Neutrophil (primary cell): Measurements from ENCODE around the gene ERN2.
"Not testable (repeated sequence)": the region's sequence is repeated elsewhere in the genome, so short reads cannot be mapped to it uniquely, and the experiment has no call there.

ENCODE experiments used
- H3K27ac ChIP-seq: fragments of 200-600 bp; sonication (generic); 2 replicates; pipeline ENCODE4 v1.5.1; 2016; ENCODE audit warnings: mild to moderate bottlenecking, moderate library complexity
- H3K27me3 ChIP-seq: fragments of 200-600 bp; sonication (generic); 2 replicates; pipeline ENCODE4 v1.6.0; 2016; ENCODE audit warnings: mild to moderate bottlenecking
- H3K36me3 ChIP-seq: fragments of 200-600 bp; sonication (generic); 2 replicates; pipeline ENCODE4 v1.5.1; 2017
- H3K4me1 ChIP-seq, 2 experiments: fragments of 200-600 bp in 1 of 2; sonication (generic) in 1 of 2; 1 replicate in 1 of 2; 2 replicates in 1 of 2; pipeline versions ENCODE4 v1.5.1 to v1.6.1; 2013 to 2016; ENCODE audit warnings: low read depth in 1 of 2, low read length in 1 of 2, mild to moderate bottlenecking in 1 of 2, moderate library complexity in 1 of 2; ENCODE audit not compliant: control insufficient read depth in 1 of 2, insufficient read depth in 1 of 2
- H3K4me3 ChIP-seq, 2 experiments: fragments of 200-600 bp in 1 of 2; sonication (generic) in 1 of 2; 1 replicate in 1 of 2; 2 replicates in 1 of 2; pipeline ENCODE4 v1.5.1; 2013 to 2016; ENCODE audit warnings: low read depth in 1 of 2, low read length in 1 of 2, mild to moderate bottlenecking in 1 of 2, moderate library complexity in 1 of 2
- H3K9me3 ChIP-seq: fragments of 200-600 bp; sonication (generic); 2 replicates; pipeline ENCODE4 v1.5.1; 2016
- TF ChIP-seq, protein P1 (sequence below): fragments of 200-600 bp; sonication (generic); IDR thresholded peaks from 2 replicates; pipeline ENCODE4 v1.5.1; 2016; ENCODE audit warnings: antibody characterized with exemption

ERN2 gene

DNA sequence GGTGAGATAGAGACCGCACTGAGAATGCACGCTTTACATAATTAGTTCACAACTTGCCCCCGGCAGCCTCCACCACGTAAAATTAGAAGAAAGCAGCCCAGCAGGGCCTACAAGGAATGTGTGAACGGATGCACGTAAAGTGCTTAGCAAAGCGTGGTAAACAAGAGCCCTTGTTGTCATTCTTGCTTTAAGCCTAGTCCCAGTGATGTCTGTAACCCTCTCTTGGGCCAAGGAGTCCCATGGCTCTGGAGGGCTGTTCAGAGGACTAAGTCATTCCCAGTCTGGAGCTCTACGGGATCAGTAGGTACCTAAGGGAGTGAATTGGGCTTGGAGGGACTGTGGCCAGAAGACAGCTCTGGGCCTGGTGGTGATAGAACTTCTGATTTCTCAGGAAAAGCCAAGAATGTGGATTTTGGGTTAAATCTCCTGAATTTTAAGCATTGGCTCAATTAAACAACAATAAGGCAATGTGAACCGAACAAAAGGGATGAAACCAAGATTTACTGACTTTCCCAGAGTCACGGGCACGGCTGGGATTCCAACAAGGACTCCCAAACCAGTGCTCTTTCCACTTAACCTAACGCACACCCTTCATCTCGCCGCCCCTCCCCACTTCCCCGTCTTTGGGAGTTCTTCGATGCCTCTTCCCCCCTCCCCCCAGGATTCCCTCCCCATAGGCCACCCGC lies 41.0 kb upstream of the ERN2 start:
- H3K9me3 ChIP-seq, result no peaks in the 10 kb centered on the region
- no peak overlapping the region for H3K4me3 ChIP-seq
- no peak overlapping the region for H3K27ac ChIP-seq
- no peaks in the 10 kb centered on the region for H3K36me3 ChIP-seq
- TF ChIP-seq, protein P1, sequence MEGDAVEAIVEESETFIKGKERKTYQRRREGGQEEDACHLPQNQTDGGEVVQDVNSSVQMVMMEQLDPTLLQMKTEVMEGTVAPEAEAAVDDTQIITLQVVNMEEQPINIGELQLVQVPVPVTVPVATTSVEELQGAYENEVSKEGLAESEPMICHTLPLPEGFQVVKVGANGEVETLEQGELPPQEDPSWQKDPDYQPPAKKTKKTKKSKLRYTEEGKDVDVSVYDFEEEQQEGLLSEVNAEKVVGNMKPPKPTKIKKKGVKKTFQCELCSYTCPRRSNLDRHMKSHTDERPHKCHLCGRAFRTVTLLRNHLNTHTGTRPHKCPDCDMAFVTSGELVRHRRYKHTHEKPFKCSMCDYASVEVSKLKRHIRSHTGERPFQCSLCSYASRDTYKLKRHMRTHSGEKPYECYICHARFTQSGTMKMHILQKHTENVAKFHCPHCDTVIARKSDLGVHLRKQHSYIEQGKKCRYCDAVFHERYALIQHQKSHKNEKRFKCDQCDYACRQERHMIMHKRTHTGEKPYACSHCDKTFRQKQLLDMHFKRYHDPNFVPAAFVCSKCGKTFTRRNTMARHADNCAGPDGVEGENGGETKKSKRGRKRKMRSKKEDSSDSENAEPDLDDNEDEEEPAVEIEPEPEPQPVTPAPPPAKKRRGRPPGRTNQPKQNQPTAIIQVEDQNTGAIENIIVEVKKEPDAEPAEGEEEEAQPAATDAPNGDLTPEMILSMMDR, result no peak
- H3K4me1 ChIP-seq, result no peaks in the 10 kb centered on the region
- H3K27me3 ChIP-seq, result peaks cover 82% of the 10 kb centered on the region

DNA sequence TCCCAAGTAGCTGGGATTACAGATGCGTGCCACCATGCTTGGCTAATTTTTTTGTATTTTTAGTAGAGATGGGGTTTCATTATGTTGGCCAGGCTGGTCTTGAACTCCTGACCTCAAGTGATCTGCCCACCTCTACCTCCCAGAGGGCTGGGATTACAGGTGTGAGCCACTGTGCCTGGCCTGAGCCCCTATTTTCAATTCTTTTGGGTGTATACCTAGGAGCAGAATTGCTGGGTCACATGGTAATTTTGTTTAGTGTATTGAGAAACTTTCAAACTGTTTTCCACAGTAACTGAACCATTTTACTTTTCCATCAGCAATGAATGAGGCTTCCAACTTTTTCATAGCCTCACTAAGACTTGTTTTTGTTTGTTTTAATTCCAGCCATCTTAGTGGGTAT lies 38.0 kb upstream of the ERN2 start:
- H3K4me1 ChIP-seq, H3K36me3 ChIP-seq, H3K9me3 ChIP-seq, H3K4me3 ChIP-seq, H3K27ac ChIP-seq: not testable (repeated sequence)
- peaks cover 79% of the 10 kb centered on the region for H3K27me3 ChIP-seq

DNA sequence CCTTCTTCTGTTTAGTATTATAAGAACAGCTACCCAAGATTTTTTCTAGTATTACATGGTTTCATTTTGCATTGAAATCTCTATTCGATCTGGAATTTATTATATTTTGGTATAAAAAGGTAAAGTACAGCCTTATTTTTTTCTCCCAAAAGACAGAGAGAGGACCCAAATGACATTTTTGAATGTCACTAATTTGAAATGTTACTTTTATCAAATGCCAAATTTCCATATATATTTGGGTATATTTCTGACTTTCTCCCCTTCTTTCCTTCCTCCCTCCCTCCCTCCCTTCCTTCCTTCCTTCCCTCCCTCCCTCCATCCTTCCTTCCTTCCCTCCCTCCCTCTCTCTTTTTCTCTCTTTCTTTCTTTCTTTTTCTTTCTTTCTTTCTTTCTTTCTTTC lies 35.6 kb upstream of the ERN2 start:
- H3K4me3 ChIP-seq, result no peak overlapping the region
- peaks cover 78% of the 10 kb centered on the region for H3K27me3 ChIP-seq
- H3K27ac ChIP-seq, result no peak overlapping the region
- TF ChIP-seq, protein P1, result no peak
- H3K4me1 ChIP-seq, result no peaks in the 10 kb centered on the region
- H3K36me3 ChIP-seq, result no peaks in the 10 kb centered on the region
- no peaks in the 10 kb centered on the region for H3K9me3 ChIP-seq

DNA sequence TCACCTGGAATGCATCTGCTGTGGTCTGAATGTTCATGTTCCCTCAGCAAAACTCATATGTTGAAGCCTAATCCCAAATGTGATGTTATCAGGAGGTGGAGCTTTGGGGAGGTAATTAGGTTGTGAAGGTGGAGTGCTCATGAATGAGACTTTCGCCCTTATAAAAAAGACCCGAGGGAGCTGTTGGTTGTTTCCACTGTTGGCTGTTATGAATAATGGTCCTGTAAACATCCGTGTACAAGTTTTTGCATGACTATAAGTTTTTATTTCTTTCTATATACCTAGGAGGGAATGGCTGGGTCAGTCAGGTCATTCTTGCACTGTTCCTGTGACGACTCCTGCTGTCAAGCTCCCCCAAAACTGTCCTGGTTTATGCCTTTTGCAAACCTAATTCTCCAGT lies 32.2 kb upstream of the ERN2 start:
- H3K4me3 ChIP-seq, result no peak overlapping the region
- no peaks in the 10 kb centered on the region for H3K9me3 ChIP-seq
- TF ChIP-seq, protein P1, result no peak
- peaks cover 78% of the 10 kb centered on the region for H3K27me3 ChIP-seq
- H3K27ac ChIP-seq, result no peak overlapping the region
- H3K36me3 ChIP-seq, result no peaks in the 10 kb centered on the region
- H3K4me1 ChIP-seq, result no peaks in the 10 kb centered on the region

DNA sequence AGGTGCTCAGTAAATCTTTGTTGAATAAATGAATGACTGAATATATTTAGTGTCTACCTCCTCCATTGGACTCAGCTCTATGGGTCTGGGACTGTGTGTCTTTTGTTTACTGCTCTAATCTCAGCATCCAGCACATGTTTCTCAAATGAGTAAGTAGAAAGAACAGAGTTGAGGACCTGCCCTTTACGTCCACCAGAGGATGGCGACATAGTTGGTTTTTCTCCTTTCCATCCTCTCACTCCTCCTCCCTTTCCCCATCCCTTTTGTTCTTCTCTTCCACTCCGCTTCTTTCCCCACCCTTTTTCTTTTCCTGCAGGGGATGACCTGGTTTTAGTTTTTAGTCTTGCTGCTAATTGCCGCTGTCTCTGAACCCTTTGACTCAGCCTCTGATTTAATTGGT lies 29.7 kb upstream of the ERN2 start:
- no peak overlapping the region for H3K27ac ChIP-seq
- H3K36me3 ChIP-seq, result no peaks in the 10 kb centered on the region
- peaks cover 82% of the 10 kb centered on the region for H3K27me3 ChIP-seq
- H3K9me3 ChIP-seq, result no peaks in the 10 kb centered on the region
- H3K4me3 ChIP-seq, result no peak overlapping the region
- no peaks in the 10 kb centered on the region for H3K4me1 ChIP-seq
- TF ChIP-seq, protein P1, result no peak

DNA sequence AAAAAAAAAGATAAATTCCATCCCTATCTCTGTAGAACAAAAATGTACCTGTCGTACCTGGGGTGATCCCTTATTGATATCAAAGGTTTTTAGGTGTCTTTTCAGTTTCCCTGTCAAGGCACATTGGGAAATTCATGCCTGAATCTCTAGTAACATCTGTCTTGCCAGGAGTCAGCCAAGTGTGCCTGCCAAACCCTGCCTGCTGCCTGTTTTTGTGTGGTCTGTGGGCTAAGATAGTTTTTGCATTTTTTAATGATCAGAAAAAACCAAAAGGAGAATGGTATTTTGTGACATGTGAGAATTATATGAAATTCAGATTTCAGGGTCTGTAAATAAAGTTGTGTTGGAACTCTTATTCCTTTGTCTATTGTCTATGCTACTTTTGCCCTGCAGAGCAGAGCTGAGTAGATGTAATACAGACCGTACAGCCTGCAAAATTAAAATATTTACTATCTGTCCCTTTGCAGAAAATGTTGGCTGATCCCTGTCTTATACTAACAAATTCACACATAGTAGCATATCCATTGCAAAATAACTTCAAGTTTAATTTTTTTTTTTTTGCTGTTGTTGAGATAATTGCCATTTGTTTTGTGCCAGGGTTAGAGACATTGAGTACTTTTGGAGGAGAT lies 28.8 kb upstream of the ERN2 start:
- H3K4me3 ChIP-seq, result no peak overlapping the region
- no peaks in the 10 kb centered on the region for H3K9me3 ChIP-seq
- H3K27me3 ChIP-seq, result peaks cover 72% of the 10 kb centered on the region
- no peak overlapping the region for H3K27ac ChIP-seq
- TF ChIP-seq, protein P1, result no peak
- no peaks in the 10 kb centered on the region for H3K36me3 ChIP-seq
- no peaks in the 10 kb centered on the region for H3K4me1 ChIP-seq
